Lower lobe of right lung (tissue), 2 donors: ENCODE data around the gene CFAP119. TPM values are rescaled to one million over a fixed set of nuclear protein-coding genes. Genes with fewer than 3 reads are reported as not detected.

Source experiments
- ATAC-seq, 2 donors: fragments of 200-7000 bp; cut with Tn5 transposase; one replicate each; pipeline ENCODE4 v1.9.1; 2020 to 2022; ENCODE audit warnings: mild to moderate bottlenecking in 2 of 2, moderate library complexity in 2 of 2
- DNase-seq: peaks from one replicate; pipeline ENCODE4 v3.0.0-alpha.2; 2020
- H3K27ac ChIP-seq: fragments of 200-600 bp; one replicate; pipeline ENCODE4 v1.8.0; 2022
- H3K27me3 ChIP-seq: fragments of 200-600 bp; one replicate; pipeline ENCODE4 v1.8.0; 2022; ENCODE audit warnings: low read depth
- H3K36me3 ChIP-seq: fragments of 200-600 bp; one replicate; pipeline ENCODE4 v1.8.0; 2022; ENCODE audit warnings: mild to moderate bottlenecking
- H3K4me1 ChIP-seq: fragments of 200-600 bp; one replicate; pipeline ENCODE4 v1.8.0; 2022
- H3K4me3 ChIP-seq: fragments of 200-600 bp; one replicate; pipeline ENCODE4 v1.8.0; 2022; ENCODE audit warnings: mild to moderate bottlenecking
- H3K9me3 ChIP-seq: fragments of 200-600 bp; one replicate; pipeline ENCODE4 v1.8.0; 2022
- intact Hi-C: fragments of 100-400 bp; cut with DNase I; formaldehyde crosslinking; loops from one replicate; pipeline ENCODE4 v1.11.0; 2022
- total RNA-seq: library from RNA; stranded (reverse); fragmentation: NEBNext Ultra II Directional; extraction: Animal tissue kit (Norgen Biotek cat#: 25700); gene quantifications from one replicate; pipeline ENCODE4 v1.2.1, GENCODE V29; 2021
- TF ChIP-seq, protein P1 (sequence below): fragments of 200-600 bp; IDR thresholded peaks from one replicate; pipeline ENCODE4 v1.8.0; 2022; ENCODE audit warnings: antibody characterized with exemption, mild to moderate bottlenecking
- donor health status: DM: no; HTN: yes; CAD: no; lungs with severe emphysema.

Gene CFAP119
- total RNA-seq, 1 donor from 2014 or later = 11.1 TPM

DNA sequence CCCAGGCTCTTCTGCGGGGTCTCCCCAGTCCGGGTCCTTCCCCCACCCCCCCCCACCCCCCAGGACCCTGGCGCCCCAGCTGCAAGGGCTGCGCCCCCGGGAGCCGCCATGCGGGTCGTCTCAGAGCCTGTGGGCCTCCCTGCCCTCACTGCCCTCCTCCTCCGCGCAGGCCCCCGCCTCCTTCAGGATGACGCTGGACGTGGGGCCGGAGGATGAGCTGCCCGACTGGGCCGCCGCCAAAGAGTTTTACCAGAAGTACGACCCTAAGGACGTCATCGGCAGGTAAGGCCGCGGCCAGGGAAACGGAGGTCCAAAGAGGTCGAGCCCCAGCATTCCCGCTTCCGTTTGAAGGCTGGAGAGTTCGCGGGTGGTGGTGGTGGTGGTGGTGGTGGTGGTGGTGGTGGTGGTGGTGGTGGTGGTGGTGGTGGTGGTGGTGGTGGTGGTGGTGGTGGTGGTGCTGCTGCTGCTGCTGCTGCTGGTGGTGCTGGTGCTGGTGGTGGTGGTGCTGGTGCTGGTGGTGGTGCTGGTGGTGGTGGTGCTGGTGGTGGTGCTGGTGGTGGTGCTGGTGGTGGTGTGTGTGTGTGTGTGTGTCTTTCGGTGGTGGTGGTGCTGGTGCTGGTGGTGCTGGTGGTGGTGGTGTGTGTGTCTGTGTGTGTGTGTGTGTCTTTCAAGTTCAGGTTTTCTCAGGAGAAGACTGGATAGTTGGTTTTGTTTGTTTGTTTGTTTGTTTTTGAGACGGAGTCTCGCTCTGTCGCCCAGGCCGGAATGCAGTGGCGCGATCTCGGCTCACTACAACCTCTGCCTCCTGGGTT lies 13.0 kb downstream of the CFAP119 start:
- peaks cover 7% of the 10 kb centered on the region for H3K4me1 ChIP-seq
- TF ChIP-seq, protein P1, sequence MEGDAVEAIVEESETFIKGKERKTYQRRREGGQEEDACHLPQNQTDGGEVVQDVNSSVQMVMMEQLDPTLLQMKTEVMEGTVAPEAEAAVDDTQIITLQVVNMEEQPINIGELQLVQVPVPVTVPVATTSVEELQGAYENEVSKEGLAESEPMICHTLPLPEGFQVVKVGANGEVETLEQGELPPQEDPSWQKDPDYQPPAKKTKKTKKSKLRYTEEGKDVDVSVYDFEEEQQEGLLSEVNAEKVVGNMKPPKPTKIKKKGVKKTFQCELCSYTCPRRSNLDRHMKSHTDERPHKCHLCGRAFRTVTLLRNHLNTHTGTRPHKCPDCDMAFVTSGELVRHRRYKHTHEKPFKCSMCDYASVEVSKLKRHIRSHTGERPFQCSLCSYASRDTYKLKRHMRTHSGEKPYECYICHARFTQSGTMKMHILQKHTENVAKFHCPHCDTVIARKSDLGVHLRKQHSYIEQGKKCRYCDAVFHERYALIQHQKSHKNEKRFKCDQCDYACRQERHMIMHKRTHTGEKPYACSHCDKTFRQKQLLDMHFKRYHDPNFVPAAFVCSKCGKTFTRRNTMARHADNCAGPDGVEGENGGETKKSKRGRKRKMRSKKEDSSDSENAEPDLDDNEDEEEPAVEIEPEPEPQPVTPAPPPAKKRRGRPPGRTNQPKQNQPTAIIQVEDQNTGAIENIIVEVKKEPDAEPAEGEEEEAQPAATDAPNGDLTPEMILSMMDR = no peak
- no peaks in the 10 kb centered on the region for H3K9me3 ChIP-seq
- DNase-seq = peak; percentile 68
- intact Hi-C loops = no loop called here
- peak overlapping the region; percentile 75 for H3K4me3 ChIP-seq
- peaks cover 47% of the 10 kb centered on the region for H3K36me3 ChIP-seq
- H3K27ac ChIP-seq = peak overlapping the region; percentile 89
- no peaks in the 10 kb centered on the region for H3K27me3 ChIP-seq
- peak; percentile 59 to 62 for ATAC-seq

DNA sequence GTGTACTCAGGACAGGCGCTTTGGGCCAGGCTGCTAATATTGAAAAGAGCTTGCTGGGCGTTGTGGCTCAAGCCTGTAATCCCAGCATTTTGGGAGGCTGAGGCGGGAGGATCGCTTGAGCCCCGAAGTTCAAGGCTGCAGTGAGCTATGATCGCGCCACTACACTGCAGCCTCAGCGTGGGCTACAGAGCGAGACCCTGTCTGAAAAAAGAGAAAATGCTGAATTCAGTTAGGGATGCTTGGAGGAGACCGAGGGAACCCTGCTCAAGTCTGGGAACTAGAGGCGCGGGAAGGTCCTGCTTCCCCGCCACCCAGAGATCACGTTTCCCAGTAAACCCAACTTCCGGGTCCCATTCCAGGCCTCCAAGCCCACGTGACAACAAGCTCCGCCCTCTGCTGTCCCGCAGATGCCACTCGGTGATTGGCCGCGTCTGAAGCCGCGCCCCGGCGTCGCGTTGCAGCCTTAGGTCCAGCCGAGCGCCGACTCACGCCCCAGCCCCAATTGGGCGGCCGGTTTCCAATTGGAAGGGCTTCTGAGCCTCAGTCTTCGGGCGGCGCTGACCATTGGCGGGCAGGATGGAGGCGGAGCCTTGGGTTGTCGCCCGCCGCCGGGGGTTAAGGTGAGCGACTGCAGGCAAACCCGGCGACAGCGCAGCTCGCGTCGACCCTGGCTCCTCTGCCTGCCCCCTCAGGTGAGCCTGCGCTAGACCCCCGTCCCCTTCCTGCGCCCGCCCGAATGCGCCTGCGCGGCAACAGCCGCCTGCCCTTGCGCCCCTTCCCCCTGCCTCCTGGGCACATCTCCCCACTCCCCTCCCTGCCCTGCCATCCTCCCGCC lies 13.8 kb downstream of the CFAP119 start, which contains the start of gene PHKG2:
PHKG2 (plus strand) TSS at position 627 of the 835 bp plus-strand sequence. CDS start 396 bp downstream, outside the sequence.
- ATAC-seq (peak; percentile 99), DNase-seq (peak; percentile 100)
- intact Hi-C loops = no loop called here
- TF ChIP-seq, protein P1 = no peak
- H3K4me1 ChIP-seq = peaks cover 7% of the 10 kb centered on the region
- no peaks in the 10 kb centered on the region for H3K9me3 ChIP-seq
- peak within 1 kb of the TSS; percentile 89 for H3K27ac ChIP-seq
- peaks cover 47% of the 10 kb centered on the region for H3K36me3 ChIP-seq
- peak within 1 kb of the TSS; percentile 75 for H3K4me3 ChIP-seq
- no peaks in the 10 kb centered on the region for H3K27me3 ChIP-seq

DNA sequence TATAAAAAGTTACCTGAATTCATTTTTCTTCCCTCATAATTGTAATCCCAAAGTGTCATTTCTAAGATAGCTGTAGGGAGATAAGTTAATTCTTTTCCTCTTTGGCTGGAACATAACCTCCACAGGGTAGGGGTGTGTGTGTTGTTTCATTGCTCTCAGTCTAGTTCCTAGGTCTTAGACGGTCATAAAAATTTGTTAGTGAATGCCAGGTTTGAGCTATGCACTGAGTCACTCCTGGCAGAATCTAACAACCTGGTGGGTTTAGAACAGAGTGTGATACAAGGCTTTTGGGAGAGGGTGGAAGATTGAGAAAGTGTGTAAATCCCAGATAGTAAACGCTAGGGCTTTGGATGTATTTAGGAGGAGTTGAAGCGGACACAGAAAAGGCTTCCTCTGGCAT lies 14.5 kb downstream of the CFAP119 start:
- H3K27me3 ChIP-seq = no peaks in the 10 kb centered on the region
- TF ChIP-seq, protein P1 = no peak
- ATAC-seq (no peak), DNase-seq (no peak)
- intact Hi-C loops = no loop called here
- peaks cover 9% of the 10 kb centered on the region for H3K4me1 ChIP-seq
- peak overlapping the region; percentile 75 for H3K4me3 ChIP-seq
- peaks cover 41% of the 10 kb centered on the region for H3K36me3 ChIP-seq
- H3K27ac ChIP-seq = peak overlapping the region; percentile 89
- H3K9me3 ChIP-seq = no peaks in the 10 kb centered on the region

DNA sequence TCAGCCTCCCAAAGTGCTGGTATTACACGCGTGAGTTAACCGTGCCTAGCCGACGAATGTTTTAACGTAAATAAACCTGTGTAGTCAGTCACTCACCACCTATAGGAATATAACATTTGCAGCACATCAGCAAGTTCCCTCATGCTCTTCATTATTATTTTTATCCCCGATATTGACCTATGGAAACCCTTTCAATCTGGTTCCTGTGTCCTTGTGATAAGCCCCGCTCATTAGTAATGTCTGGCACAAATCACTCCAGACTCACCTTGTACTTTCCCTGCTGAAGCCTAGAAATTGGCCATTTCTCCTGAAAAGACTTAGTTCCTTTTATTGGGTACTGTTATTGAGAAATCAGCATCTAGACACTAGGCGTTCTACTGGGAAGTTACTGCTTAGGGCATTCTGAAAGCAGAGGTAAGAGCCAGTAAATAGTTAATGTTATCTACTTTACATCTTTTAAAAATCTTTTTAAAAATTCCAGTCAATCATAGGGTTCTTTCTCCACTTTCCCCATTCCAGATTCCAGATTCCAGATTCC lies 15.2 kb downstream of the CFAP119 start:
- intact Hi-C loops = no loop called here
- Histone ChIP-seq H3K4me1 (peaks cover 16% of the 10 kb centered on the region), H3K36me3 (peaks cover 37% of the 10 kb centered on the region), H3K27ac (no peak overlapping the region), H3K4me3 (no peak overlapping the region), H3K9me3 (no peaks in the 10 kb centered on the region), H3K27me3 (no peaks in the 10 kb centered on the region)
- DNase-seq (no peak), ATAC-seq (no peak)
- TF ChIP-seq, protein P1 = no peak

DNA sequence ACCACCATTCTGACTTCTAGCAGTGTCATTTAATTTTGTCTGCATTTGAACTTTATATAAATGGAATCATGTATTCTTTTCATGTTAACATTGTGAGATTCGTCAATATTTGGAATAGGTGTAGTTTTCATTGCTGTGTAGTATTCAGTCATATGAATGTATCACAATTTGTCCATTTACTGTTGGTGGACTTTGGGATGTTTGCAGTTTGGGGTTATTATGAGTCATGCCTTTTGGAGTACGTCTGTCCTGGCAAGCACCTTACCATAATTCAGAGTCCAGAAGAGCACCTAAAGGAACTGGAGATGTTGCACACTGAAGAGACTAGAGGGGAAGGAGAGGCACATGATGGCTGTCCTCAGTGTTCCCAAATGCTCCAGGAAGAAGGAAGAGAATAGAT lies 16.8 kb downstream of the CFAP119 start:
- no peak overlapping the region for H3K4me3 ChIP-seq
- peaks cover 31% of the 10 kb centered on the region for H3K4me1 ChIP-seq
- H3K9me3 ChIP-seq = no peaks in the 10 kb centered on the region
- no peak for ATAC-seq
- intact Hi-C loops = no loop called here
- no peak for DNase-seq
- no peaks in the 10 kb centered on the region for H3K27me3 ChIP-seq
- no peak overlapping the region for H3K27ac ChIP-seq
- H3K36me3 ChIP-seq = peaks cover 27% of the 10 kb centered on the region
- TF ChIP-seq, protein P1 = no peak
